CD4-positive, alpha-beta T cell treated with Interleukin-17A for 4 hours (primary cell): ENCODE results near the gene MT1X.
"Not testable (repeated sequence)": the region's sequence is repeated elsewhere in the genome, so short reads cannot be mapped to it uniquely, and the experiment has no call there.

Experiments
- DNase-seq: peaks from one replicate; pipeline ENCODE4 v3.0.0-alpha.2; 2020; ENCODE audit warnings: mixed read lengths

Gene MT1X

DNA sequence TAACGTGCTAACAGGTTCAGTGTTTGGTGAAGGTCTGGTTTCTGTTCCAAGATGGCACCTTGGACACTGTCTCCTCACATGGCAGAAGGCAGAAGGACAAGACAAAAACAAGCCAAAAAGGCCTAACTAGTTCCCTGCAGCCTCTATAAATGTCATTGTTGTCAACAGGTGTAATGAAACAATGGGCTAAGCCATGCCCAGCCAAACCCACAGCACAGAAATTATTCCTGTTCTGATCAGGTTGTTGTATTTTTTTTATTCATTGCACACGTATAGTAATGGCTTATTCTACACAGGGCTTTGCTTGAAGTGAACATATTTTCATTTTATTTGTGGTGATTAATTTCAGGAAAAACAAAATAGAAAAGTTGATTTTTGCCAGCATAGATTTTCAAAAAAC lies 31.5 kb downstream of the MT1X start:
- DNase-seq, result no peak

GRCh38 chr16:56715126-56715525 lies 32.9 kb downstream of the MT1X start:
- no peak for DNase-seq

DNA sequence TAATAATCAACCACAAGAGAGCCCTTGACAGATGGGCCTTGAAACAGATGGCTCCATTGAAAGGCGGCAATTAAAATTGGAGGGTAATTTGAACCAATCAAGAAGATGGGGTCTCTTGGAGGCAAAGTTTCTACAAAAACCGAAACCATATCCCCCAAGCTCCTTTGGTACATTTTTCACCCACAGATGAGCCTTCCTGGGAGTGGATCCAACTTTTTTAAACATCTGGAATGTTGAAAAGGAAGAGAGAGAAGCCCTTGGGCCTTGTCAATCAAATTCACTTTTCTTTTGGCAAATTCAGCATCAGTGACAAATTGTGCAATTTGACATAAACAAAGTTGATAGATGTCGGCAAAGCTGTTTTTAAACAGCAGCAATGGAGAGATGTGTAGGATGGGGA lies 34.5 kb downstream of the MT1X start:
- DNase-seq, result no peak

DNA sequence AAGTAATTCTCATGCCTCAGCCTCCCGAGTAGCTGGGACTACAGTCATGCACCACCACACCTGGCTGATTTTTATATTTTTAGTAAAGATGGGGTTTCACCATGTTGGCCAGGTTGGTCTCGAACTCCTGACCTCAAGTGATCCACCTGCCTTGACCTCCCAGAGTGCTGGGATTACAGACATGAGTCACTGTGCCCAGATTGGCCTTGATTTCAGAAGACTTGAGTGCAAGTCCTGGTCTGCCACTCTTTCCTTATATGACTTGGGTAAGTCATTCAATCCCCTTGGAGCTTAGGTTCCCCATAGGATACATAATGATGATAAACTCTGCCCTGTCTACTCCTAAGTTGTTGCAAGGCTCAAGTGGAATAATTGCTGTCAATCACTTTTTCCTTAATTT lies 35.3 kb downstream of the MT1X start:
- DNase-seq, result not testable (repeated sequence)

- no peak for DNase-seq
Measured at GRCh38 chr16:56722200-56722842, 40.1 kb downstream of the MT1X start.

DNA sequence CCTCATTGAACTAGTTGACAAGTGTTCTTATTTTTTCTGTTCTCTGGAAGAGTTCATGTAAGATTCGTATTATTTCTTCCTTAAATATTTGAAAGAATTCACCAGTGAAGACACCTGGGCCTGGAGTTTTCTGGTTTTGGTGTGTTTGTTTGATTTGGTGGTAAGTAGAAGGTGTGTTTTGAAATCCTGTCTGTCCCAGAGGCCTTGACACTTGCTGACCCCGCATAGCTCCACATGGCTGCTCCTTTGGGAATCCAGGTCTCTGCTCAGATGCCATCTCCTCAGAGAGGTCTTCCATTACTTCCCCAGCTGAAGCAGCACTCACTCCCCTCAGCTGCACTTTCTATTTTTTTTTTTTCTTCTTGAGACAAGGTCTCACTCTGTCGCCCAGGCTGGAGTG lies 41.9 kb downstream of the MT1X start:
- DNase-seq, result no peak

GRCh38 chr16:56726283-56726682 lies 44.0 kb downstream of the MT1X start:
- no peak for DNase-seq

DNA sequence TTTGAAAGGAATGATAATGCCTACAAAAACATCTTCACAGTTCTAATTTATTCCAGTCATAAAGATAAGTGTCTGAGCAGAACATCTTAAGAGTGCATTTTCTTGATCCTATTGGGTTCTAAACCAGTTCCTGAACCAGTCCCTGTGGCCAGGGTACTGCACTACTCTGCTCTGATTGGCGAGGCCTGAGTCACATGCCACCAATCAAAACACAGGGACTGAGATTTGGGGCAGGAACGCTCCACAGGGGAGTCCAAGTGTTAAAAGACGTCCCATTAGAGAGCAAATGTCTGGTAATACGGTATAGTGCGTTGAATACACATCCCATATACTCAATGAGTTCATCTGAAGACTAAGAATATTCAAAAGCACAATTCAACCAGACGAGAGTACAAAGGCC lies 44.7 kb downstream of the MT1X start:
- no peak for DNase-seq

DNA sequence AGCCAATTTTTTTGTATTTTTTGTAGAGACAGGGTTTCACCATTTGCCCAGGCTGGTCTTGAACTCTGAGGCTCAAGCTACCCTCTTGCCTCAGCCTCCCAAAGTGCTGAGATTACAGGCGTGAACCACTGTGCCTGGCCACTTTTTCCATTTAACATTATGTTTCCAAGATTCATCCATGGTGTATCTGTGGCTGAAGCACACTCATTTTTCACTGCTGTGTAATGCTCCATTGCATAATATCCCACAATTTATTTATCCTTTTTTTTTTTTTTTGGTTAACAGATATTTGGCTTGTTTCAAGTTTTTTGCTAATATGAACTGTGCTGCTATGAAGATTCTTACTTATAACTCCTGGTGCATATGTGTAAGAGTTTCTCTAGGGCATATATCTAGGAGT lies 45.8 kb downstream of the MT1X start:
- no peak for DNase-seq

GRCh38 chr16:56728980-56729734 lies 46.9 kb downstream of the MT1X start:
- no peak for DNase-seq

DNA sequence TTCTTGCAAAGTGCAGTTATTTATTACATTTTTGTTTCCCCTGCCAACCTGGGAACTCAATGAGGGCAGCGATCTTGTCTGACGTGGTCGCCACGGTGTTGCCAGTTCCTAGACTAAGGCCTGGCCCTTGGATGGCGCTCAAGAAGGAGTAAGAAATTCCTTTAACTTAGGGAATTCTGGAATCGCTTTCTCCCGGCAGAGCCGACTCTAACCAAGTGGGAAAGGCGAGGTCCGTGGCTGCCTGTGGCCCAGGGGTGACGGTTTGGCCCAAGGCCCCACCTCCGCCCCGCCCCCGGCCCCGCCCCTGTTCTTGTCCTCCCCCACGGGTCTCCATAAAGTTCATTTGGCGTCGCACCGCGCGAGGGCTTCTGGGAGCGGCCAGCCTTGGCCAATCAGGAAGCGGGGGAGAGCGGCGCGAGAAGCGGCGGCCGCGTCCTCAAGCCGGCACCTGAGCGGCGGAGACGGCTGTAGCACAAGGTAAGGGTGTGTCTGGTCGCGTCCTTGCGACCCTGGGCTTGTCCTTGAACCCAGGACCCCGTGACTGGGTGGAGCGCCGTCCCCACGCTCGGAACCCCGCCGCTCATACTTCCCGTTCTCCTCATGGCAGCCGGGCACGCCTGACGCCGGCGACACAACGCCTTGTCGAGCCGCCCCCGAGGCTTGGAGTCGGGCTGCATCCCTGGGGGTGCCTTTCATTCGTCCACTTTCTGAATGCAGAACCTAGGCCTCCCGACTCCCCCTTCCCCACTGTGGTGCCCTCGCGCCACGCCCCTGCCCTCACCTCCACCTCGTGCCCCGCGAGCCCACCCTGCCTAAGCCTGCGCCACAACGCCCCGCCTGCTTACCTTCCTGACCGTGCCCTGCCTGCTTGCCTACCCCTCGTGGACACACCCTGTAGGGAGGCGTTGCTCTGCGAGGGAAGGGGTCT lies 47.7 kb downstream of the MT1X start, which contains the start of gene NUP93:
Gene NUP93 (plus strand): TSS at position 395 of the 928 bp plus-strand sequence. CDS start 18,119 bp downstream, outside the sequence.
- peak; percentile 96 for DNase-seq

GRCh38 chr16:56732366-56732765 lies 50.1 kb downstream of the MT1X start:
- DNase-seq, result no peak

DNA sequence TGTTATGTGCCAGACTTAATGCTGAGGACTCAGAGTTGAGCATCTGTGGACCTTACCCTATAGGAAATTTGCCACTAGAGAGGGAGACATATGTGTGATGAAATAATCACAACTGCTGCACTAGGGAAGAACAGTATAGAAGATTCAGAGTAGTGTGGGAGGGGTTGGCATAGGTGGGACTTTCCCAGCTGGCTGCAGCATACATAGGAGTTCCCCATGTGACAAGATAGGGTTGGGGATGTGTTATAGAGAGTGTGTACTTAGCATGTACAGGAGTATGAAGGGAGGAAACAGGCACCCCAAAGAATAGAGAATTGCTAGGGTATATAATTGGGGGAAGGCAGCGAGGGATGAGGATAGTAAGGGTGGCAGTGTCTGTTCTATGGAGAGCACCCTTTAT lies 50.6 kb downstream of the MT1X start:
- DNase-seq, result no peak
